Endothelial cell of umbilical vein (primary cell): Measurements from ENCODE around the gene FAM200A. TPM values are rescaled to one million over a fixed set of nuclear protein-coding genes. Genes with fewer than 3 reads are reported as not detected.

Experiments
- BruUV-seq: library from RNA; stranded (reverse); fragments of 400-500 nt; replicated peaks from 2 replicates; lab custom pipeline; 2021; lab: Mats Ljungman, UMichigan
- CTCF ChIA-PET: fragments of 300-600, 350-600 bp; sonication (Branson Sonifier 250); formaldehyde crosslinking; loops from one replicate; lab custom pipeline; 2021; ENCODE audit warnings: antibody characterized with exemption, inconsistent platforms; lab: Charles Lee
- POLR2A ChIA-PET: fragments of 300-600, 350-600 bp; sonication (Branson Sonifier 250); formaldehyde crosslinking; loops from one replicate; lab custom pipeline; 2021; ENCODE audit warnings: antibody characterized with exemption, inconsistent platforms; lab: Charles Lee
- DNase-seq: peaks from one replicate; pipeline ENCODE4 v3.0.0-alpha.2; 2011; ENCODE audit warnings: low read depth, low spot score
- FAIRE-seq: peaks from 2 replicates; lab custom pipeline; 2011; peaks lifted over from hg19 to GRCh38; lab: Jason Lieb, UNC
- H2AFZ ChIP-seq: 2 replicates; pipeline ENCODE4 v1.6.0; 2012; ENCODE audit warnings: low read depth, low read length, control low read depth, inconsistent platforms
- H3K27ac ChIP-seq: 2 replicates; pipeline ENCODE4 v1.5.1; 2011; ENCODE audit warnings: low read depth, mild to moderate bottlenecking, control low read depth, low read length, moderate library complexity; ENCODE audit not compliant: insufficient read depth
- H3K27me3 ChIP-seq, 2 experiments: 2 replicates each; pipeline versions ENCODE4 v1.6.0 to v1.6.1; 2011; ENCODE audit warnings: low read length in 2 of 2, mixed read lengths in 1 of 2; ENCODE audit not compliant: control insufficient read depth in 2 of 2, insufficient read depth in 2 of 2
- H3K36me3 ChIP-seq, 2 experiments: 2 replicates in 1 of 2; 3 replicates in 1 of 2; pipeline ENCODE4 v1.5.1; 2011; ENCODE audit warnings: low read length in 2 of 2, mild to moderate bottlenecking in 1 of 2, moderate library complexity in 1 of 2; ENCODE audit not compliant: control insufficient read depth in 2 of 2, insufficient read depth in 2 of 2; ENCODE audit errors: extremely low read depth in 1 of 2
- H3K4me1 ChIP-seq: 3 replicates; pipeline ENCODE4 v1.5.1; 2011; ENCODE audit warnings: mild to moderate bottlenecking, low read length; ENCODE audit not compliant: control insufficient read depth, insufficient read depth; ENCODE audit errors: extremely low read depth
- H3K4me2 ChIP-seq: 2 replicates; pipeline ENCODE4 v1.6.1; 2011; ENCODE audit warnings: low read length, control low read depth, mixed read lengths; ENCODE audit not compliant: insufficient read depth
- H3K4me3 ChIP-seq, 3 experiments: fragments of 200-600 bp in 1 of 3; sonication (generic), shearing (Covaris generic) in 1 of 3; replicated peaks in 1 of 3; 2 replicates each; pipeline ENCODE4 v1.5.1; 2011 to 2016; ENCODE audit warnings: control low read depth in 3 of 3, low read length in 3 of 3, mild to moderate bottlenecking in 2 of 3, inconsistent platforms in 1 of 3, low read depth in 1 of 3, moderate library complexity in 1 of 3; ENCODE audit not compliant: insufficient read depth in 1 of 3
- H3K79me2 ChIP-seq: 2 replicates; pipeline ENCODE4 v1.6.0; 2012; ENCODE audit warnings: low read length, inconsistent platforms; ENCODE audit not compliant: control insufficient read depth, insufficient read depth
- H3K9ac ChIP-seq: replicated peaks from 2 replicates; pipeline ENCODE3; 2011; ENCODE audit warnings: low read length, control low read depth; ENCODE audit not compliant: insufficient read depth; ENCODE audit errors: extremely low read depth
- H3K9me1 ChIP-seq: replicated peaks from 3 replicates; pipeline ENCODE4 v1.6.0; 2011; ENCODE audit warnings: mild to moderate bottlenecking, low read length; ENCODE audit not compliant: control insufficient read depth, insufficient read depth; ENCODE audit errors: extremely low read depth
- H3K9me3 ChIP-seq: replicated peaks from 2 replicates; pipeline ENCODE4 v1.5.1; 2012; ENCODE audit warnings: low read length, inconsistent platforms; ENCODE audit not compliant: control insufficient read depth, insufficient read depth
- H4K20me1 ChIP-seq: replicated peaks from 2 replicates; pipeline ENCODE3; 2011; ENCODE audit warnings: mild to moderate bottlenecking, low read length; ENCODE audit not compliant: control insufficient read depth, insufficient read depth; ENCODE audit errors: extremely low read depth
- CTCF ChIP-seq, 2 donors: IDR thresholded peaks; 1 replicate in 1 of 2; 2 replicates in 1 of 2; pipeline ENCODE4 v1.5.1; 2011; ENCODE audit warnings: low read length in 2 of 2, mild to moderate bottlenecking in 2 of 2, moderate library complexity in 2 of 2, control low read depth in 1 of 2, inconsistent platforms in 1 of 2, low read depth in 1 of 2; ENCODE audit not compliant: insufficient read depth in 1 of 2; ENCODE audit errors: extremely low read depth in 1 of 2
- EZH2 ChIP-seq: IDR thresholded peaks from 2 replicates; pipeline ENCODE4 v1.6.1; 2012; ENCODE audit warnings: borderline replicate concordance, low read depth, mild to moderate bottlenecking, moderate library complexity, low read length, inconsistent platforms; ENCODE audit not compliant: severe bottlenecking
- FOS ChIP-seq: IDR thresholded peaks from 2 replicates; pipeline ENCODE4 v1.6.1; 2011; ENCODE audit warnings: mild to moderate bottlenecking, low read length, moderate library complexity, borderline replicate concordance; ENCODE audit not compliant: insufficient read depth
- GATA2 ChIP-seq: IDR thresholded peaks from 2 replicates; pipeline ENCODE4 v1.7.0; 2011; ENCODE audit warnings: low read depth, mild to moderate bottlenecking, moderate library complexity, mixed read lengths, low read length; ENCODE audit not compliant: insufficient read length, insufficient read depth
- JUN ChIP-seq: IDR thresholded peaks from 2 replicates; pipeline ENCODE4 v1.6.1; 2011; ENCODE audit warnings: borderline replicate concordance, low read depth; ENCODE audit not compliant: insufficient read length, insufficient read depth
- MAX ChIP-seq: IDR thresholded peaks from 2 replicates; pipeline ENCODE4 v1.6.1; 2011; ENCODE audit not compliant: insufficient read depth, insufficient read length
- MYC ChIP-seq: IDR thresholded peaks from one replicate; pipeline ENCODE4 v1.6.1; 2011; ENCODE audit warnings: mild to moderate bottlenecking, low read depth, low read length
- POLR2A ChIP-seq: IDR thresholded peaks from 2 replicates; pipeline ENCODE4 v1.6.1; 2012; ENCODE audit warnings: low read depth, mild to moderate bottlenecking, control low read depth, low read length
- POLR2AphosphoS5 ChIP-seq: IDR thresholded peaks from 2 replicates; pipeline ENCODE4 v1.6.1; 2012; ENCODE audit warnings: low read depth, mild to moderate bottlenecking, control low read depth, low read length, moderate library complexity; ENCODE audit not compliant: insufficient read depth
- dilution Hi-C: fragments of 300-500 bp; cut with MboI; formaldehyde crosslinking; loops from one replicate; pipeline ENCODE4 v1.15.0; 2019; ENCODE audit warnings: low sequenced_read_pairs; ENCODE audit not compliant: extremely low pct_ligation_motif_present
- intact Hi-C: fragments of 100-400 bp; cut with micrococcal nuclease; formaldehyde crosslinking; loops from one replicate; pipeline ENCODE4 v1.10.0; 2022
- polyA plus RNA-seq, 4 experiments: library from polyadenylated mRNA; depleted of rRNA in 3 of 4; stranded (reverse) in 3 of 4; unstranded in 1 of 4; fragments of >200 nt; gene quantifications; 2 replicates each; pipeline versions ENCODE4 v1.2.1 to v1.2.3, GENCODE V29; 2011 to 2012; ENCODE audit warnings: missing spikeins in 1 of 4
- total RNA-seq: library from RNA; stranded (reverse); gene quantifications from 2 replicates; pipeline ENCODE4 v1.2.3, GENCODE V29; 2021

FAM200A gene
- total and polyA plus RNA-seq, 2 donors (not counting 3 experiments of a cell fraction or from before 2014, with no cell fraction given): 2.1 to 3.6 TPM

GRCh38 chr7:99561737-99562051 lies 9.8 kb upstream of the FAM200A start:
- POLR2A ChIA-PET: no interaction called here
- Histone ChIP-seq H3K4me3 (no peak overlapping the region), H3K27me3 (no peaks in the 10 kb centered on the region), H3K4me2 (no peak overlapping the region), H3K36me3 (peaks cover 4 to 16% of the 10 kb centered on the region in 2 experiments), H3K4me1 (peaks cover 20% of the 10 kb centered on the region), H4K20me1 (no peaks in the 10 kb centered on the region), H2AFZ (no peak overlapping the region), H3K9me3 (no peaks in the 10 kb centered on the region), H3K9me1 (no peaks in the 10 kb centered on the region), H3K79me2 (peaks cover 13% of the 10 kb centered on the region), H3K27ac (no peak overlapping the region), H3K9ac (no peak overlapping the region)
- TF ChIP-seq JUN (no peak), EZH2 (no peak), FOS (no peak), MAX (no peak), POLR2AphosphoS5 (no peak), GATA2 (no peak), POLR2A (no peak), CTCF (IDR thresholded peaks at IDR 0.05; ENCODE audit: extremely low read depth in 1 of 2, insufficient read depth in 1 of 2, low read depth in 1 of 2, low read length in 2 of 2) (no peak), MYC (no peak)
- dilution Hi-C loops (no loop called here), intact Hi-C loops (no loop called here)
- FAIRE-seq: no peak
- CTCF ChIA-PET: no interaction called here
- DNase-seq: no peak
- BruUV-seq: no TSS peak
